Adrenal gland (tissue), 12 donors: Measurements from ENCODE around the gene DNAH9. TPM values are rescaled to one million over a fixed set of nuclear protein-coding genes. Genes with fewer than 3 reads are reported as not detected.

Experiments used
- DNase-seq, 7 donors: peaks; one replicate each; pipeline ENCODE4 v3.0.0-alpha.2; 2019 to 2020
- H3K27ac ChIP-seq, 5 donors: fragments of 200-600 bp; sonication (generic) in 4 of 5; 1 replicate in 3 of 5; 2 replicates in 2 of 5; pipeline versions ENCODE4 v1.5.1 to v1.8.0; 2016 to 2020; ENCODE audit warnings: mild to moderate bottlenecking in 1 of 5
- H3K27me3 ChIP-seq: fragments of 200-600 bp; 2 replicates; pipeline ENCODE4 v1.8.0; 2021
- H3K36me3 ChIP-seq, 2 donors: fragments of 200-600 bp; replicated peaks in 1 of 2; 1 replicate in 1 of 2; 2 replicates in 1 of 2; pipeline versions ENCODE4 v1.5.1 to v1.8.0; 2018 to 2022
- H3K4me1 ChIP-seq, 2 donors: fragments of 200-600 bp; replicated peaks in 1 of 2; 1 replicate in 1 of 2; 2 replicates in 1 of 2; pipeline versions ENCODE4 v1.5.1 to v1.8.0; 2018 to 2021
- H3K4me3 ChIP-seq, 4 donors: fragments of 200-600 bp; sonication (generic) in 3 of 4; one replicate each; pipeline ENCODE4 v1.5.1; 2016 to 2018
- H3K9me3 ChIP-seq, 3 donors: fragments of 200-600 bp; sonication (generic) in 1 of 3; replicated peaks in 1 of 3; 1 replicate in 2 of 3; 2 replicates in 1 of 3; pipeline versions ENCODE4 v1.5.1 to v1.8.0; 2016 to 2021
- POLR2A ChIP-seq, 2 donors: fragments of 450-650 bp; IDR thresholded peaks; one replicate each; pipeline ENCODE4 v1.6.1; 2017; ENCODE audit warnings: antibody characterized with exemption in 2 of 2, mild to moderate bottlenecking in 2 of 2, moderate library complexity in 1 of 2
- WGBS, 4 donors: extraction: QIAGEN DNeasy Blood & Tissue Kit in 2 of 4; methylation state at CpG; one replicate each; pipeline versions ENCODE4 v1.1.5 to v1.1.7; 2013 to 2017; 5-methylcytosine and 5-hydroxymethylcytosine counted together
- intact Hi-C, 2 donors: fragments of 100-400 bp; cut with DNase I; formaldehyde crosslinking; loops; one replicate each; pipeline versions ENCODE4 v1.14.1 to v1.15.0; 2022 to 2023
- polyA plus RNA-seq, 3 donors: library from polyadenylated mRNA; stranded (reverse); fragments of 200-250 nt in 2 of 3; fragments of 350-450 nt in 1 of 3; fragmentation: Illumina TruSeq in 1 of 3; extraction: RNeasy Lipid Tissue Mini Kit (QIAGEN cat#74804) in 1 of 3; gene quantifications; one replicate each; pipeline ENCODE4 v1.2.3, GENCODE V29; 2013 to 2014
- total RNA-seq, 9 donors: library from RNA; depleted of rRNA in 4 of 9; stranded (reverse); fragments of >200 nt in 4 of 9; fragments of 120-200 nt in 1 of 9; fragmentation: NEBNext Ultra II Directional in 1 of 9; extraction: Animal tissue kit (Norgen Biotek cat#: 25700) in 1 of 9; gene quantifications; one replicate each; pipeline versions ENCODE4 v1.1.0 to v1.2.4, GENCODE V29; 2013 to 2023
- TF ChIP-seq, protein P1 (sequence below), 6 experiments: fragments of 450-650 bp in 4 of 6; fragments of 200-600 bp in 2 of 6; sonication (generic) in 1 of 6; IDR thresholded peaks; 1 replicate in 5 of 6; 2 replicates in 1 of 6; pipeline versions ENCODE4 v1.5.1 to v1.8.0; 2016 to 2021; ENCODE audit warnings: antibody characterized with exemption in 6 of 6, mild to moderate bottlenecking in 2 of 6, moderate library complexity in 1 of 6
- donor health status: healthy with polysubstance abuse.
- donor health status: Bipolar disorder and iron deficiency.
- donor health status: DM: yes; HTN: yes; CAD: no.
- donor health status: DM: no; HTN: no; CAD: no.
- donor health status: DM: no; HTN: no; CAD: no.
- donor health status: DM: yes; HTN: yes; CAD: no.

The DNAH9 gene
- total and polyA plus RNA-seq, 12 donors = 0.28 to 3.5 (median 1.2) TPM

DNA sequence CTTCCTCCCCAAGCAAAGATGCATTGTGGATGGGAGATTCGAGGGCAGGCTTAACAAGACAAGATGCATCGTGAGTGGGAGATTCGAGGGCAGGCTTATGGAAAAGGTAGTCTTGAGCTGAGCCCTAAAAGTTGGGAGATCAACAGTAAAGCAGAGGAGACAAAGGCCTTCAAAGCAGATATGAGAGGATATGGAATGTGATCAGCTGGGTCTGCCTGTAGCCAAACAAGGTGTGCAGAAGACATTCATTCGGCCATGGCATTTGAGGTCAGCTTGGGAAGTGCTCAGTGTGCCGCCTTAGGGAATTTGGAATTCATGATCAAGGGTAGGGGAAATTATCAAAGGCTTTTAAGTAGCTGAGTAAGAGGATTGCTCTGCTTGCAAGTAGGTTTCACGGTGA lies 39.5 kb downstream of the DNAH9 start:
- Histone ChIP-seq H3K36me3 (no peaks in the 10 kb centered on the region), H3K9me3 (no peaks in the 10 kb centered on the region), H3K4me1 (no peaks in the 10 kb centered on the region), H3K27ac (no peak overlapping the region), H3K27me3 (no peaks in the 10 kb centered on the region), H3K4me3 (no peak overlapping the region)
- TF ChIP-seq, protein P1, sequence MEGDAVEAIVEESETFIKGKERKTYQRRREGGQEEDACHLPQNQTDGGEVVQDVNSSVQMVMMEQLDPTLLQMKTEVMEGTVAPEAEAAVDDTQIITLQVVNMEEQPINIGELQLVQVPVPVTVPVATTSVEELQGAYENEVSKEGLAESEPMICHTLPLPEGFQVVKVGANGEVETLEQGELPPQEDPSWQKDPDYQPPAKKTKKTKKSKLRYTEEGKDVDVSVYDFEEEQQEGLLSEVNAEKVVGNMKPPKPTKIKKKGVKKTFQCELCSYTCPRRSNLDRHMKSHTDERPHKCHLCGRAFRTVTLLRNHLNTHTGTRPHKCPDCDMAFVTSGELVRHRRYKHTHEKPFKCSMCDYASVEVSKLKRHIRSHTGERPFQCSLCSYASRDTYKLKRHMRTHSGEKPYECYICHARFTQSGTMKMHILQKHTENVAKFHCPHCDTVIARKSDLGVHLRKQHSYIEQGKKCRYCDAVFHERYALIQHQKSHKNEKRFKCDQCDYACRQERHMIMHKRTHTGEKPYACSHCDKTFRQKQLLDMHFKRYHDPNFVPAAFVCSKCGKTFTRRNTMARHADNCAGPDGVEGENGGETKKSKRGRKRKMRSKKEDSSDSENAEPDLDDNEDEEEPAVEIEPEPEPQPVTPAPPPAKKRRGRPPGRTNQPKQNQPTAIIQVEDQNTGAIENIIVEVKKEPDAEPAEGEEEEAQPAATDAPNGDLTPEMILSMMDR (IDR thresholded peaks at IDR 0.05) = no peak
- TF ChIP-seq POLR2A (IDR thresholded peaks at IDR 0.05) = no peak
- WGBS, 4 donors = 74 to 89% (median 84%) methylated on average over 6 of the region's 6 CpGs
- intact Hi-C loops = no loop called here
- no peak for DNase-seq

DNA sequence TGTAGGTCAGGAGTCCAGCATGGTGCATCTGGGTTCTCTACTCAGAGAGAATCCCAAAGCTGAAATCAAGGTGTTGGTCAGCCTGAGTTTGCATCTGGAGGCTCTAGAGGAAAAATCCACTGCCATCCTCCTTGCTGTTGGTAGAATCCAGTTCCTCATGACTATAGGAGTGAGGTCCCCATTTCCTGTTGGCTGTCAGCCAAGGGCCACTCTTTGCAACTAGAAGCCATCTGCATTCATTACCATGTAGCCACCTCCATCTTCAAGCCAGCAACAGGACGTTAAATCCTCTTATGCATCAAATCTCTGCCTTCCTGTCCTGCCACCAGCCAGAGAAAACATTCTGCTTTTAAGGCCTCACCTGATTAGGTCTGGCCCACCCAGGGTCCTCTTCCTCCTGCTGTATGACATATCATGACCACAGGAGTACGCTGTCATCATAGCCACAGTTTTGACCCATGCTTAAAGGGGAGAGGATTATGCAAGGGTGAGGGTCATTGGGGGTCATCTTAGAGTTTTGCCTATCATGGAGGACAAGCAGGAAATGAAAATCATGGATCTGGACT lies 40.5 kb downstream of the DNAH9 start:
- WGBS, 4 donors = 60 to 77% (median 70%) methylated on average over 2 of the region's 2 CpGs
- DNase-seq = no peak
- H3K9me3 ChIP-seq = no peaks in the 10 kb centered on the region
- intact Hi-C loops = no loop called here
- TF ChIP-seq POLR2A (IDR thresholded peaks at IDR 0.05) = no peak
- TF ChIP-seq, protein P1 (IDR thresholded peaks at IDR 0.05) = no peak
- H3K27me3 ChIP-seq = no peaks in the 10 kb centered on the region
- no peaks in the 10 kb centered on the region for H3K36me3 ChIP-seq
- H3K4me3 ChIP-seq = no peak overlapping the region
- H3K4me1 ChIP-seq = no peaks in the 10 kb centered on the region
- no peak overlapping the region for H3K27ac ChIP-seq

DNA sequence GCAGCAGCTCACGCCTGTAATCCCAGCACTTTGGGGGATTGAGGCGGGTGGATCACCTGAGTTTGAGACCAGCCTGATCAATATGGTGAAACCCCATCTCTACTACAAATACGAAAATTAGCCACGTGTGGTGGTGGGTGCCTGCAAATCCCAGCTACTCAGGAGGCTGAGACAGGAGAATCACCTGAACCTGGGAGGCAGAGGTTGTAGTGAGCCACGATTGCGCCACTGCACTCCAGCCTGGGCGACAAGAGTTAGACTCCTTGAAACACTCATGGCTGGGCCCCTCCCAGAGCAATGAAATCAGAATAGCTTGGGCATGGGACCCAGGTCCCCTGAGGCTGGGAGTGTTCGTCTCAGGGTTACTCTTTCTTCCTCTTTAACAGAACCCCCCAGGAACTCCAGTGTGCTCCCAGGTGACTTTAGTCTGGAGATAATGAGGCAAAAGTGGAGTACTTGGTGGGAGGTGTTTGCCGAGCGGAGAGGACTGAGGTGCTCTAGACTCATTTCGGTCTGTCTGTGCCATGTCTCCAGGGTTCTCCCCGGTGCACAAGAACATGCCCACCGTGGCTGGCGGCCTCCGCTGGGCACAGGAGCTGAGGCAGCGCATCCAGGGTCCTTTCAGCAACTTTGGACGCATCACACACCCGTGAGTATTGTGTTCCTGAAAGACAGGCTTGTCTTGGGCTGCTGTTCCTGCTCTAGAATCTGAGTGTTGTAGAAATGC lies 41.6 kb downstream of the DNAH9 start:
- no peaks in the 10 kb centered on the region for H3K4me1 ChIP-seq
- 78 to 87% (median 83%) methylated on average over 12 to 18 of the region's 18 CpGs for WGBS, 4 donors
- no peaks in the 10 kb centered on the region for H3K9me3 ChIP-seq
- intact Hi-C loops = loop anchor here in 1 of 2 donors (10.0 kb wide), 1 partner anchor 765 kb away; no protein-coding TSS in a partner anchor
- H3K27me3 ChIP-seq = no peaks in the 10 kb centered on the region
- no peak for TF ChIP-seq POLR2A (IDR thresholded peaks at IDR 0.05)
- TF ChIP-seq, protein P1 (IDR thresholded peaks at IDR 0.05) = no peak
- no peak overlapping the region for H3K4me3 ChIP-seq
- H3K36me3 ChIP-seq = no peaks in the 10 kb centered on the region
- no peak overlapping the region for H3K27ac ChIP-seq
- no peak for DNase-seq

DNA sequence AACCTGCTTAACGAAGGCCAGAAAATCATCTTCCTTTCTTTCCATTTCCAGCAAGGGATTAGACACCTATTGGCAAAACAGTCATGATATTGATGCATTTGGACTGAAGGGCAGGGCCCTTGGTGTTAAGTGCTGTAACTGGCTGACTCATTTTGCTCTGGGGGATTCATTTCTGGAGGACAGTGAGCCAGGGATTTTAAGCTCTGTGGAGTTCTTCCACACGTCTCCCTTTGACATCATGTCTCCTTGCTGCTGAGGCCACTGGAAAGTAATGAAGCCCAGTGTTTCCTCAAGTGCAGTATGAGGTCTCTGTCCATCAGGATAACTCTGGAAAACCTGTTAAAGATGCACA lies 42.2 kb downstream of the DNAH9 start:
- Histone ChIP-seq H3K9me3 (no peaks in the 10 kb centered on the region), H3K27me3 (no peaks in the 10 kb centered on the region), H3K4me1 (no peaks in the 10 kb centered on the region), H3K36me3 (no peaks in the 10 kb centered on the region), H3K27ac (no peak overlapping the region), H3K4me3 (no peak overlapping the region)
- no peak for TF ChIP-seq POLR2A (IDR thresholded peaks at IDR 0.05)
- TF ChIP-seq, protein P1 (IDR thresholded peaks at IDR 0.05) = no peak
- intact Hi-C loops = loop anchor here in 1 of 2 donors (10.0 kb wide), 1 partner anchor 766 kb away; no protein-coding TSS in a partner anchor
- DNase-seq = no peak
- WGBS, 4 donors = 54 to 63% (median 61%) methylated on average over 2 of the region's 2 CpGs
